HG02759 (cell line): ENCODE measurements around the gene CDSN.
A peak's percentile ranks its signal among the peaks of the same experiment; 100 is the strongest.
"Not testable (repeated sequence)": the region's sequence is repeated elsewhere in the genome, so short reads cannot be mapped to it uniquely, and the experiment has no call there.

Experiments used
- ATAC-seq: cut with Tn5 transposase; IDR thresholded peaks from one replicate; pipeline ENCODE4 v1.9.1; 2021; ENCODE audit warnings: mild to moderate bottlenecking, moderate library complexity; ENCODE audit not compliant: unreplicated experiment

Gene CDSN, protein sequence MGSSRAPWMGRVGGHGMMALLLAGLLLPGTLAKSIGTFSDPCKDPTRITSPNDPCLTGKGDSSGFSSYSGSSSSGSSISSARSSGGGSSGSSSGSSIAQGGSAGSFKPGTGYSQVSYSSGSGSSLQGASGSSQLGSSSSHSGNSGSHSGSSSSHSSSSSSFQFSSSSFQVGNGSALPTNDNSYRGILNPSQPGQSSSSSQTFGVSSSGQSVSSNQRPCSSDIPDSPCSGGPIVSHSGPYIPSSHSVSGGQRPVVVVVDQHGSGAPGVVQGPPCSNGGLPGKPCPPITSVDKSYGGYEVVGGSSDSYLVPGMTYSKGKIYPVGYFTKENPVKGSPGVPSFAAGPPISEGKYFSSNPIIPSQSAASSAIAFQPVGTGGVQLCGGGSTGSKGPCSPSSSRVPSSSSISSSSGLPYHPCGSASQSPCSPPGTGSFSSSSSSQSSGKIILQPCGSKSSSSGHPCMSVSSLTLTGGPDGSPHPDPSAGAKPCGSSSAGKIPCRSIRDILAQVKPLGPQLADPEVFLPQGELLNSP

GRCh38 chr6:31120151-31120915 lies at the start of gene CDSN:
CDSN (minus strand) TSS chr6:31120446; CDS start chr6:31120419, 27 bp downstream.
- ATAC-seq: no peak

- ATAC-seq: no peak
These were observed 49.0 kb upstream of the CDSN start for GRCh38 chr6:31169123-31169857.

DNA sequence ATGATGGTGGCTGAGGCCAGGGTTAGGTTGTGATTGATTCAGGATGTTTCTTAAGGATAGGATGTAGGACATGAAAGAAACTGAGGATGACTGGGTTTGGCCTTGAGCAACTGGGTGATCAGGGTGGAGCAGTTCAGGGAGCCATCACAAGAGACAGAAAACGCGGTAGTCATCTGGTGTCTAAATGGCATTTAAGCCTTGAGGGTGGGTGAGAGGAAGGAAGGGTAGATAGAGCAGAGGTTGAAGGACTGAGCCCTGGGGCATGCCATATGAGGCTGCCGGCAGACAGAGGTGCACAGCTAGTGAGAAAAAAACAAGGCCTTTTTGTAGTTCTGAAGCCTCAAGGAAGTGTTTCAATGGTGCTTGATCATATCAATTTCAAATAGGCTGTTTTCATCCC lies 48.4 kb upstream of the CDSN start:
- no peak for ATAC-seq

- ATAC-seq: no peak
These were observed 45.7 kb upstream of the CDSN start for GRCh38 chr6:31165986-31166385.

- peak; percentile 81 for ATAC-seq
These were observed 45.0 kb upstream of the CDSN start for GRCh38 chr6:31165064-31165832.

- ATAC-seq: not testable (repeated sequence)
These were observed 44.3 kb upstream of the CDSN start for GRCh38 chr6:31164475-31165063.

DNA sequence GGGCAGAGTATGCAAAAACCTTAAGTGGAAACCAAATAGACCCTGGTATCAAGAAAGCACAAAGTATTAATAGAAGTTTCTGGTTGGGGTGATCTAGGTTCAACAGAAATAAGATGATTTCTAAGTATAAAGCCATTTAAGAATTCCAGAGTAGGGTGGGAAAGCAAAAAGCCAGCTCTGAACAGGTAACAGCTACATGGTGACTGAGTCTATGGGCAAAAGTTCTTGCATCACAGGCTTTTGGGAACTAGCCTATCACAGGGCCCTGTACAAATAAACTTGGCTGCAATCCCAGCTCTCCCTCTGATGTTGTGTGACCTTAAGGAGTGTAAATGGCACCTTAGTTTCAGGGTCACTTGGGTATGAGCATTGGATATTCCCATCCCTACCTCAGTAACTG lies 43.7 kb upstream of the CDSN start:
- no peak for ATAC-seq

DNA sequence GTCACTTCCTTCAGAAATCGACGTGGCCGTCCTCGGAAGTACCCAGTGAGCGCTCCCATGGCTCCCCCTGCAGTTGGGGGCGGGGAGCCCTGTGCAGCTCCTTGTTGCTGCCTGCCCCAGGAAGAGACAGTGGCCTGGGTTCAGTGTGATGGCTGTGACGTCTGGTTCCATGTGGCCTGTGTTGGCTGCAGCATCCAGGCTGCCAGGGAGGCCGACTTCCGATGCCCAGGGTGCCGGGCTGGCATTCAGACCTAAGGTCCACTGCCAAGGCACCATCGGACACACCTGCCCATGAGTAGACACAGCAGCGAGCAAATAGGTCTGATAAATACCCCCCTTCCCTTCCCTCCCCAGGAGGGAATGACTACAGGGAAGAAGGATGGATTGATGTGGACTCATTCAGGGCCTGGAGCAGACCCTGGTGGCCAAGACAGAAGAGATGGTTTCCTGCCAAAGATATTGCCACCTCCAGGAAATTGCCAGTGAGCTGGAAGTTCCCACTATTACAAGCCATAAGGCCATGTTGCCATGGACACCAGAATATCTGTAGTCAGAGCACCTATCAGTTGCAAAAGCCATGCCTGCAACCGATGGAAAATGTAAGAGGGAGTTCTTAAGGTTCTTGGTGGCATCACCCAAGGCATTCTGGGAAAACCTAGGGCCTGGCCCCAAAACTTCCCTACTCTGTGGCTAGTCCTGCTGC lies 42.4 kb upstream of the CDSN start:
- ATAC-seq: no peak

DNA sequence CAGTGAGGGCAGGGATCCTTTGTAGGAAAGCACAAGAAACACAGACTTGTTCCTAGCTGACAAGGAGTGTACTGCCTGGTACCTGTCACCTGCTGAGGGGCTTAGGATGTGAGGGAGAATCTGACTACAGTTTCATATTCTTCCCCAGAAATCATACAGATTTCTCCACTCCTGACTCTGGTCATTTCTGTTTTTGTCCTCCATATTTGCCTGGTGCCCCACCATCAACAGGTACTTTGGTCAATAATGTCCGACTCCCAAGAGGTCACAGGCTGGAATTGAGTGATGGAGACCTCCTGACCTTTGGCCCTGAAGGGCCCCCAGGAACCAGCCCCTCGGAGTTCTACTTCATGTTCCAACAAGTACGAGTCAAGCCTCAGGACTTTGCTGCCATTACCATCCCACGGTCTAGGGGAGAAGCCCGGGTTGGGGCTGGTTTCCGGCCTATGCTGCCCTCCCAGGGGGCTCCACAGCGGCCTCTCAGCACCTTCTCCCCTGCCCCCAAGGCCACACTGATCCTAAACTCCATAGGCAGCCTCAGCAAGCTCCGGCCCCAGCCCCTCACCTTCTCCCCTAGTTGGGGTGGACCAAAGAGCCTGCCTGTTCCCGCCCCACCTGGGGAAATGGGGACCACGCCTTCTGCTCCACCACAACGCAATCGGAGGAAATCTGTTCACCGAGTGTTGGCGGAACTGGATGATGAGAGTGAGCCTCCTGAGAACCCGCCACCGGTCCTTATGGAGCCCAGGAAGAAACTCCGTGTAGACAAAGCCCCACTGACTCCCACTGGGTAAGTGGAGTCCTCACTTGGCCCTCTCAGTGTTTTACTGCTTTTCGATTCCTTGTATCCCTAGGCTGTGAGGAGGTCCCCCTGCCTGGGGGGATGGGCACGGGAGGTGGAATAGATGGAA lies 41.2 kb upstream of the CDSN start:
- ATAC-seq: no peak

DNA sequence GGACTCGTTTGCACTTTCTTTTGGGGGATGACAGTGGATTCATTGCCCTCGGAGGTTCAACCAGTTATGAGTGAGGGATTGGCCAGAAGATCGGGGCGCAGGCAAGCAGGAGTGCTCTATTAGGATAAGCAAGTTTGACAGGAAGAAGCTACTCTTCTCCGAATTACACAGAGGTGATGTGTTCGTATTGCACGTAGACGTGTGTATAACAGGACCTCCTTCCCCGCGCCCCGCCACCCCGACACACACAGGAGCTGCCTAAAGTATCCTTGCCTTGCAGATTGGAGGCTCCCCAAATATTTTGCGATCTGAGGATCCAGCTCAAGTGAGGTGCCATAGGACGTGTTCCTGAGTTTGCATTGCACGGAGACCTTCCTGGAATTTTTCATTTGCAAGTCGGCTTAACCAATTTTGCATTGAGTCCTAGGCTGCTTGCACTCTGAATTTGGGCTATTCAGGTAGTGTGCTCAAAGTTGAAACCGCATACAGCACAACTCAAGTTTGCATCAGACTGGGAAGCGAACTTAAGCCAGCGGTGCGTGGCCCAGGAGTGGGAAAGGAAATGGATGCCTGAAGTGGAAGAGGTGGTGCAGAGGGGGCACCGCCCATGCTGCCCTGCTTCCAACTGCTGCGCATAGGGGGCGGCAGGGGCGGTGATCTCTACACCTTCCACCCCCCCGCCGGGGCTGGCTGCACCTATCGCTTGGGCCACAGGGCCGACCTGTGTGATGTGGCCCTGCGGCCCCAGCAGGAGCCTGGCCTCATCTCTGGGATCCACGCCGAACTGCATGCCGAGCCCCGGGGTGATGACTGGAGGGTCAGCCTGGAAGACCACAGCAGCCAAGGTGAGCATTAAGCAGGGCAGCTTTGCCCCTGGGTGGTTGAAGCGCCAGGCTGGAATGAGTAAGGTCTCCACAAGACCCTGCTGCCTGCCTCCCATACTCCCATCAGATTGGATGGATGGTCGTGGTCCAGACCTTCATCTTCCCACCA lies 38.9 kb upstream of the CDSN start:
- ATAC-seq: peak; percentile 1

GRCh38 chr6:31158140-31158862 lies 38.1 kb upstream of the CDSN start, which contains the start of gene TCF19:
TCF19 (plus strand) TSS chr6:31158589; CDS start chr6:31159470, 881 bp downstream.
- ATAC-seq: peak; percentile 86

- no peak for ATAC-seq
These were observed 37.4 kb upstream of the CDSN start, which contains the start of gene CCHCR1 for GRCh38 chr6:31157513-31158139. CCHCR1 (minus strand) TSS chr6:31157802; CDS start chr6:31157600, 202 bp downstream.

- no peak for ATAC-seq
These were observed 36.4 kb upstream of the CDSN start for GRCh38 chr6:31156641-31157040.

DNA sequence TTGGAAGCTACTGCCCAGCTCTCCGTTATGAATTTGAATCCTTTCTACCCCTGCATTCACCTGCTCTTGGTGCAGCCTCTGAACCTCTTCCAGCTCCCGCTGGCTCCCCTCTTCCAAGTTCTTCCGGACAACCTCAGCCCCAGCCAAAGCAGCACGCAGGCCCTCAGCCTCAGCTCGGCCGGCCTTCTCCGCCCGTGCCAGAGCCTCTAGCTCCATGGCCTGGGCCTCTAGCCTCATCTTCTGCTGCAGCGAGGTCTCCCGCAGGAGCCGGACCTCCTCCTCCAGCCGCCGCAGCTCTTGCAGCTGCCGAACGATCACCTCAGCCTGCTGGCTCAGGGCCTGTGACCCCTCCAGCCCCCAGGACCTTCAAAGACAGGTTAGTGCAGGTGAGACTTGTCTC lies 34.2 kb upstream of the CDSN start:
- no peak for ATAC-seq

GRCh38 chr6:31152781-31153180 lies 32.5 kb upstream of the CDSN start:
- ATAC-seq: no peak
